Measurements from ENCODE around the gene CROCC2.

CROCC2 gene

DNA sequence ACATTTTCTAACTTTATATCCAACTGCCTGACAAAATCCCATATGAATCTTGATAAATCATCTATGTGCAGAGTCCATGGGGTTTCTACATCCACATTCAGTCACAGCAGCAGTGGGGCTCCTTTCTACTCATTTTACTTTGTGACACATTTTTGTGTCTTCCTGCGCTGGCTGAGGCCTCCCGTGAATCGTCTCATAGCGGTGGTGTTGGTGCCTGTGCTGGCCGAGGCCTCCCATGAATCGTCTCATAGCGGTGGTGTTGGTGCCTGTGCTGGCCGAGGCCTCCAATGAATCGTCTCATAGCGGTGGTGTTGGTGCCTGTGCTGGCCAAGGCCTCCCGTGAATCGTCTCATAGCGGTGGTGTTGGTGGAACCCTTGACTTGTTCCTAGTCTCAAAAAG, 109.3 kb downstream of the CROCC2 start:
- DNase-seq (ENCODE audit: low read depth): no peak

DNA sequence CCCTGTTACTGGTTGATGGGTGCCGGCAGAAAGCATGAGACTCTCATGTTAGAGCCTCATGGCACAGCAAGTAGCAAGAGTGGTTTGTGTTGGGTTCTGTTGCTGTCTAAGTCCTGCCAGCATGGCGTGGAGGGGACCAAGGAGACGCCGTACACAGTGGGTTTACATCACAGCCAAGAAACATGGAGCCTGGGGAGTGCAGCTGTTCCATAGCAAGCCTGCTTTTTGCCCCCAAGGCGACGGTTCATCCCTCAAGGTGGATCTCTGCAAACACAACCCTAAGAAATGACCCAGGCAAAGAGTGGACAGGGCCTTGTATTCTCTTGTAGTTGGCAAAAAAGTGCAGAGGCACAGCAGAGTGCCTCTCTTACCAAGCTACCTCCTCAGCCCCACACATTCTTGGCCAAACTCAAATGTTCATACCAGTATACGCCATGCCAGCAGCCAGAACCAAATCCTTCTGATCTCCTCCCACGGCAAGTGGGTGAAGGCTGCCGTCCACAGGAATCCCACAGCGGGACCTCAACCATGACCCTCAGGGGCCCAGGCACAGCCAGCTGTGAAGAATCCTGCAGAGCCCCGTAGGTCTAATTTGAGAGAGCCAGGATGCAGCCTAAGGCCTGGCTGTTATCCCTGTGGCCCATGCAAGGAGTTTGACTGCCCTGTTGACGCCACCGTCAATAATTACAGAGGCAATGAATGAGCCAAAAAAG, 111.2 kb downstream of the CROCC2 start:
- DNase-seq (ENCODE audit: low read depth): no peak

DNA sequence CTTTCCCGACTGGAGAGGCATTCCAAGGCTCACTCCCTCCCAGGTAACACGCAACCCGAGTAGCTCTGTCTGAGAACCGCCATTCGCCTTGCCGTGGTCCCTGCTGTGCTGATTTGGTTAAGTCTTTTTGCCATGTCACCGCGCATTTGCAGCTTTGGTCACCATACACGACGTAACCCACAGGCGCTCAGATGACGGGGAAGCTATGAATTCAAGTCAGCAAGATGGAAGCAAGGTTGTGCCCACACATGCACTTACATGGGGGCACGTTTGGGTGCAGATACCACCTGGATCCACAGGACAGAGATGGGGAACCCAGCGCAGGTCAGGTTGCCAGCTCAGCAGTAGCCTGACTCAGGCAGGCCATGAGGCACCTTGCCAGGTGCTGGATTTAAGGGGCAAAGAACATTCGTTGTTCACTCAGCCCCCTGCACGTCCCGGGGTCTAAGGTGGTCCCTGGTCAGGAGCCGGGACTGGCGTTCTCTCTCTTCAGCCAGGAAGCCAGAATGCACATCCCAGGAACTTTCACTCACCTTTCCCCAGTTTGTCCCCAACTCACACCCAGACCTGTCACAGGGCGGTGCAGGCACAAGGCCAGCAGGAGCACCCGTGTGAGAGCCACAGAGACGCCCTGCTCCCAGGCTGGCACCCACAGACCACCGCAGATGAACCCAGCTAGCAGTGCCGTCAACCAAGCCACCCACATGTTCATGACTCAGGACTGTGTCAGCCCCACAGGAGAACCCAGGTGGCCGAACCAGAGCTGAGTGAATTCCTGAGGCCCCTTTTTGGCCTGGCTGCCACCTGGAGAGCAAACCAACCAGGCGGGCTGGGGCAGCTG, 112.1 kb downstream of the CROCC2 start:
- no peak for DNase-seq (ENCODE audit: low read depth)

DNA sequence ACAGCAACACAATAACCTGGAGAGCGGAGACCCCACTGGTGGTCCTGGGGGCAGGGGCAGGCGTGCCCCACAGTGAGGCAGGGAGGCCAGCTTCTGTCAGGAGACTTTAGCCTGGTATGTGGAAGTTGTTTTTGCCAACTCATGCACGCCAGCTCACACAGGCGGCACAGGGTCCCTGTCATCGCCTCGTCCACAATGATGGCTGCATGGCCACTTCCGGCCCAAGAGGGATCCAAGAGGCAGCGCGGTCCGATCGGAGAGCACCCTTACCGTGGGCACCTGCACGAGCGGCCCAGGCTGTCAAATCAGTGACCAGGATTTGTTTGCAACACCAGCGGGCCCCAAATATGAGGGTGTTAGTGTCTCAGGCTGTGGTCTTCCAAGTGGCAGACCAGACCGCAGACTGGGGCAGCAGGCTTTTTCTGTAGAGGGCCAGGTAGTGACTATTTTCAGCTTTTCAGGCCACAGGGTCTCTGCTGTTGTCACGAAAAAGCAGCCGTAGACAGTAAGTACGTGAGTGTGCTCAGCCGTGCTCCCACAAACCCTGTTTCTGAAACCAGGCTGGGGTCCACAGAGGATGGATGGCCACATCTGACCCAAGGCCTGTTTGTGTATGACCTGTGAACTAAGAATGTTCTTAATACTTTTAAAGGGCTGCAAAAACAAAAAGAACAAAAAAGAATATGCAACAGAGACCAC, 113.5 kb downstream of the CROCC2 start:
- no peak for DNase-seq (ENCODE audit: low read depth)

DNA sequence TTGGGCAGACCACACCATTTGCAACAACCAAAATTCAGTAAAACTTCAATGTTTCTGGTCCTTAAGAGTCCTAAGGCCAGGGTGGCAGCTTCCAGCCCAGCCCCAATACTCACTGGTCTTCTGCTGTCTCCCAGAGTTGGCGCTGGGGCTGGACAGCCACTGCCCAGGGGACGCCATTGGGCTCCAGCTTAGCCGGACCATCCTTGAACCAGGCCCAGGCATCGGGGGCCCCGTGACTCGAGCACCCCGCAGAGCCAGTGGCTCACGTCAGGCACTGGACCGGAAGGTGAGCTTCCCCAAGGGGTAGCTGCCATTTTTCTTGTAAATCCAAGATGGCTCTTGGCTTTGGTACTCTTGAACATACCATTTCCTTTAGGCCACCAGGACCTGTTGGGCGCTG, 114.1 kb downstream of the CROCC2 start:
- no peak for DNase-seq (ENCODE audit: low read depth)

DNA sequence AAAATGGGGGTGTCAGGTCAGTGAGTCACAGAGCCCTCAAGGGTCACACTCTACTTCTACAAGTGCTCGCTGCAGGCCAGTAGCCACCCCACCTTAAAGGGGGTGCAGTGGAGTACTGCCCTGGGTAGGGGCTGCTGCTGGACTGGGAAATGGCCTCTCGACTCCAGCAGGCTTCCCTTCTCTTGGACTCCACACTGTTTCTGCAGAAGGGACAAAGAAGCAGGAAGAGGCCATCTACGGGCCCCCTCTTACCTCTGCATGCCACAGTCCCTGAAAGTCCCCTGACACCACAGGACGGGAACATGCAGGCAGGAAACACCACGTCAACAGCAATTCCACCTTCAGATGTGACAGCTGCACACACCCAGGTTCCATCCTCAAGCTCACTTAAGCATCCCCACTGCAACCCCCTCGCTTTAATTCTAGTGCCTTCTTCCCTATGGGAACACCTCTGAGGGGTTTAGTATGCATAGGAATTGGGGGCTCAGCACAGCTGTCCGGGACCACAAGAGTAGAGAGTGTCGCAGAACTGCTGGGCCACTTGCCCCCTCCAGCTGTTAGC, 114.6 kb downstream of the CROCC2 start:
- no peak for DNase-seq (ENCODE audit: low read depth)

DNA sequence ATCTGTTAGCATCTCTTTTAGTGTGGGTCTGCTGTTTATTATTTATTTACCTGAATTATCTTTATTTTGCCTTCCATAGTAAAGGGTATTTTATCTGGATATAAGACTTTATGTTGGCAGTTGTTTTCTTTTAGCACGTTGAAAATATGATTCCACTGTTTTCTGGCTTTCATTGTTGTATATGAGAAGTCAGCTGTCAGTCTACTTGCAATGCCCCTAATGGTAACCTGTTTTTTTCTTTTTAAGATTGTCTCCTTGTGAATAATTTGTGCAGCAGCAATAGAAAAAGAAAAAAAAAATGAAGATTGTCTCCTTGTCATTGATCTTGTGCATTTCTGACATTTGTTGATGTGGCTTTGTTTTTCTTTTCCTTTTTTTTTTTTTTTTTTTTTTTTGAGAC, 119.5 kb downstream of the CROCC2 start:
- no peak for DNase-seq (ENCODE audit: low read depth)

DNA sequence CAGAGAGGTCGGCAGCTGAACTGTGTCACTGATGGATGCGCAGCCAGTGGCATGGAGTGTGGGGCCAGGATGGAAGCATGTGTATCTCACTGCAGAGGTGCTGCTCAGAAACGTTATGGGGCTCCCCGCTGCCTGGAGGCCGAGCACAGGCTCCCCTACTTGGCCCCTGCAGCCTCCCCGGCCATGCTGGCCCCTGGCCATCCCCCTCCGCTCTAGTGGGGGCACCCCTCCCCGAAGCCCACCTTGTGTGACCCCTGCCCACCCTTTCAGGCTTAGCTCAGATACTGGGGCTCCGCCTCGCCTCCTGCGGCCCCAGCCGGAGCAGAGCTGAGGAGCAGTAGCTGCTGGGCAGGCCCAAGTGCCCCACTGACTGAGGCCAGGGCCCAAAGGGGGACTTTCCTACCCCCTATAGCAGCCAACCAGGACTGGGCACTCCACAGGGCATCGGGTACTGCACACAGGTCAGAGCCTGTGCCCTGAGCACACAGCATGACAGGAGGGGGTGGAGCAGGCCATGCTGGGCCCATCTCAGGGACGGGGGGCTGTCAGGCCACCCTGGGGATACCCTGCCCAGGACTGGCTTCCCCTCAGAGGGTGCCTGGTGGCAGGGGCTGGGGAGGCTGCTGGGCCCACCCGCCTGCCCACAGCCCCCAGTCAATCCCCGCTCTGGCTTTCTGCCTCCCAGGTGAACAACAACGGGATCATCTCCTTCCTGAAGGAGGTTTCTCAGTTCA, 123.6 kb downstream of the CROCC2 start:
- no peak for DNase-seq (ENCODE audit: low read depth)

DNA sequence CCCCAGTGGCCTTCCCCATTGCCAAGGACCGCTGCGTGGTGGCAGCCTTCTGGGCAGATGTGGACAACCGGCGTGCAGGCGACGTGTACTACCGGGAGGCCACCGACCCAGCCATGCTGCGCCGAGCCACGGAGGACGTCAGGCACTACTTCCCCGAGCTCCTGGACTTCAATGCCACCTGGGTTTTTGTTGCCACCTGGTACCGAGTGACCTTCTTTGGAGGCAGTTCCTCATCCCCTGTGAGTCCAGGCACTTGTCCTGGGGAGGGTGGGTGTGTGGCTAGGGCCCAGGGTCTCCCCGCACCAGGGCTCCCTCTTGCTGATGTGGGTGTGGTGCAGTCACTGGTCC, 124.2 kb downstream of the CROCC2 start:
- no peak for DNase-seq (ENCODE audit: low read depth)

DNA sequence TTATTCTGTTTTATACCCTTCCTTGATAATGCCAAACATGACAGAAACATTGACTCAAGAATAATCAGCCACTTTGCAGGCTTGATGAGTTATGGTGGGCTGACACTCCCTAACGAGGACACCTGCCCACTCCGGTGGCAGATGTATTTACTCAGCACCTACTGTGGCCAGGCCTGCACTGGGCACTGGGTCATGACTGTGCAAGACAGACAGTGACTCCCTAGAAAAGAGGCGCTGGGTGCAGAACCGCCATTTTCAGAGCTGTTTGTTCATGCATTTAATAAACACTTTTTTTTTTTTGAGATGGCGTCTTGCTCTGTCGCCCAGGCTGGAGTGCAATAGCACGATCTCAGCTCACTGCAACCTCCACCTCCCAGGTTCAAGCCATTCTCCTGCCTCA, 124.7 kb downstream of the CROCC2 start:
- no peak for DNase-seq (ENCODE audit: low read depth)

DNA sequence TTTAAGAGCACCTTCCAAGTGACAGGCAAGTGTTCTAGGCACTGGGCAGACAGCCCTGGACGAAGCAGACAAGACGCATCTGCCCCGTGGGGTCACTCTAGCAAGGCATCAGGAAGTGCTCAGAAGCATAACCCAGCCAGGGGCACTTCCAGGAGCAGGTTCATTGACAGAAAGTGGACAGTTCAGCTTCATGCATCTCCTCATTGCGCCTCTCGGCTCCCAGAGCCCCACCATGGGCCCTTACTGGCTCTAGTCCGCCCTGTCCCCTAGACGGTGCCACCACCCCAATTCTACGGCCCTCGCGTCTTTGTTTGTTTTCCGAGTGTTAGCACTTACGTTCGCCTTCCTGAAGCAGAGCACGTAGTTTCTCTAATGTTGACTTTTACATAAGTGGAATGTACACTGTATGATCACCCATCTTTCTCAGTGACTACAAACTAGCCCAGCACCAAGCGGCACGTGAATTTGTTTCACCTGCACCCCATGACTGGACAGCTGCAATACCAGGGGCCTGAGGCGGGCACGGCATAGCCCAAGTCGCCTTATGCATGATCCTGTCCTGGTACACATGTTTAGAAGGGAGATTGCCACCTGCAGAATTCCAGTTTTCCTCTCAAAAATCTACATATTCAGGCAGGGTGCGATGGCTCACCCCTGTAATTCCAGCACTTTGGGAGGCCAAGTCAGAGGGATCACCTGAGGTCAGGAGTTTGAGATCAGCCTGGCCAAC, 125.5 kb downstream of the CROCC2 start:
- DNase-seq (ENCODE audit: low read depth): no peak

DNA sequence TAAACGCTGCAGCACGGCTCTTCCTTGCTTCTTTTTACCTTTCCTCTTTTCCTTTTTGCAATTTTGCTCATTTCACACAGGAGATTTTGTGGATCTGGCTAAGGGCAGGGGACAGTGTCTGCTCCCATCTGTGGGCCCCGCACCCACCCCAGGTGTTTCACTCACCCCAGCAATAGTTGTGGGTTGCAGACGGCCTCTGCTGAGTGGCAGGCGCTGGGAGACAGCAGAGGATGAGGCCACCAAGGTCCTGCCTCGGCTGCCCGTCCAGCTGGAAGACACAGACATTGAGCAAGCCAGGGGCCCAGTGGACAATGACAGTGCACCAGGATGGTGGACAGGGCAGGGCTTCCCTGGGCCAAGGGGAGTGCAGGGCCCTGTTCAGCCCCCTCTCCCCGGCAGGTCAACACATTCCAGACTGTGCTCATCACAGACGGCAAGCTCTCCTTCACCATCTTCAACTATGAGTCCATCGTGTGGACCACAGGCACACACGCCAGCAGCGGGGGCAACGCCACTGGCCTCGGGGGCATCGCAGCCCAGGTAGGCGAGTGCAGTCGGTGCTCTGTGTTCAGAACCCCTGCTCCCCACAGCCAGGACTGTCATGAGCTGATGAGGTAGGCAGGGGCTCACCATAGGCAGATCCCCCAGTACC, 127.3 kb downstream of the CROCC2 start:
- no peak for DNase-seq (ENCODE audit: low read depth)

DNA sequence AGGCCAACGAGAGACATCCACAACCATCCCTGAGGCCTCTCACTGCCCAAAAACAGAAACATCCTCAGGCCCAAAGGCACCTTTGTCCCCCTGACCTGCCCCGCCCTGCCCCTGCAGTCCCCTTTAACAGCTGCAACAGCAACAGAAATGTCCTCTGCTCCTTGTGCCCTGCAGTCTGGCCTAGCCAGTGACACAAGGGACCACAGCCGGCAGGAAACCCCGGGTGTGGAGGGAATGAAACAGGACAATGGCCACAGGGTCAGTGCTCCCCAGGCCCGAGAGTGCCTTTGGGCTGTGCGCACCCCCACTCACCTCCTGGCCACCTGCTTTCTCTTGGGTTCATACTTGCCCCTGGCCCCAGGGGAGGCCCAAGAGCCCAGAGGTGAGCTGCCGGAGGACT, 127.9 kb downstream of the CROCC2 start:
- no peak for DNase-seq (ENCODE audit: low read depth)

DNA sequence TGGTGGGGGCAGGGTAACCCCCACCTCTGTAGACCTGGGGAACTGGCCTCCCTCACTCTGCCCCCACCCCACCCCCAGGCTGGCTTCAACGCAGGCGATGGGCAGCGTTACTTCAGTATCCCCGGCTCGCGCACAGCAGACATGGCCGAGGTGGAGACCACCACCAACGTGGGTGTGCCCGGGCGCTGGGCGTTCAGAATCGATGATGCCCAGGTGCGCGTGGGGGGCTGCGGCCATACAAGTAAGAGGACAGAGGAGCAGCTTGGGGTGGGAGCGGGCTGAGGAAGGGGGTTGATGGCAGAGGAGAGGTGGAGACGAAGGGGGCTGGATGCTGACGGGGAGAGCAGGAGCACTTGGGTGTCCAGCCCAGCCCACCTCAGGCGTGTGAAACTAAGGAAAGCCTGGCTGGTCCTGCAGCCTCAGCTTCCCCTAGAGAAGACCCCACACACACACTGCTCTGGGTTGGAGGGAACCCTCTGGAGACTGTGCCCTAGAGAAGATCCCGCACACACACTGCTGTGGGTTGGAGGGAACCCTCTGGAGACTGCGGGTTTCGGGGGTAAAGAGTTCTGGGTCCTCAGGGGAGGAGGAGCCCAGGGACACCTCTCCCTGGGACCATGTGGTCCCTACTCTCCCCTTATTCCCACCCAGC, 128.5 kb downstream of the CROCC2 start:
- DNase-seq (ENCODE audit: low read depth): no peak

DNA sequence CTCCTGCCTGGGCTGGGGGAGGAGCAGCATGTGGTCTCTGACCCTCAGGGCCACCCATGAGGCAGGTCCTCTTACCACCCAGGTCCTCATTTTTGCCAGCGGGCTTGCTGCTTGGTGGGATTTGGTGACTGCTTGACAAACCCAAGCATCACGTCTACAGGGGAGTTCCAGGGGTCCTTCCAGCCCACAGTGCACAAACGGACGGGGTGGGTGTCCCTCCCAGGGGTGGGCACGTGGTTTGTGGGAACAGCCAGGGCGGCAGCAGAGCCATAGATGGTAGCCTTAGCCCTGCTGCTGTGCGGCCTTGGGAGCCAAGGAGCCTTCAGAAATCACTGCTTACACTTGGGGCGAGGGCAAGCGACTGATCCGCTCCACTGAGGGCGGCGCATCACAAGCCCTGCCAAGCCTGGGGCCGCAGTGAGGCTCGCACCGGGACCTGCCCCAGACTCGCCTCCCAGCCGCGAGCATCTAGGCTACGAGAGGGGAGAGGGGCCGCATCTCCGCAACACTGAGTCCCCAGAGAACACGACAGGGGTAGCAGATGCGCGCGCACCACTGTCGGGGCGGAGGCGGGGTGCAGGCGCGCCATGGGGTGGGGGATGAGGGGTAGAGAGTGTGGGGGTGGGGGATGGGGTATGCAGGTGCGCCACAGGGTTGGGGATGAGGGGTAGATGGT, 129.1 kb downstream of the CROCC2 start:
- DNase-seq (ENCODE audit: low read depth): no peak

DNA sequence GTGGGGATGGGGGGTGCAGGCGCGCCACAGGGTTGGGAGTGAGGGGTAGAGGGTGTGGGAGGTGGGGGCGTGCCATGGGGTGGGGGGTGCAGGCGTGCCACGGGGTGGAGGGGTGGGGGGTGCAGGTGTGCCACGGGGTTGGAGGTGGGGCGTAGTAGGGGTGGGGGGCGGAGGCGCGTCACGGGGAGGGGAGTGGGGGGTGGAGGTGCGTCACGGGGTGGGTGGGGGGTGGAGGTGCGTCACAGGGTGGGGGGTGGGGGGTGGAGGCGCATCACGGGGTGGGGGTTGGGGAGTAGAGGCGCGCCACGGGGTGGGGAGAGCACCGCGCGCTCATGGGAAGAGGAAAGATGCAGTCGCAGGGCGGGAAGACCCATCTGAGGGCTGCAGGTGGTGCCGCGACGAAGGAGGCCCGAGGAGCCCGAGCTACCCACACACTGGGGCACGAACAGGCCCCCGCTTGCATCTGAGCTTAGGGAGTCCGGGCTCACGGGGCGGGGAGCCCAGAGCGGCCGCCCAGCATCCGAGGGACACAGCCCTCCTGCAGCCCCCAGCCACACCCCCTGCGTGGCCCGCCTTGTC, 129.8 kb downstream of the CROCC2 start:
- no peak for DNase-seq (ENCODE audit: low read depth)

DNA sequence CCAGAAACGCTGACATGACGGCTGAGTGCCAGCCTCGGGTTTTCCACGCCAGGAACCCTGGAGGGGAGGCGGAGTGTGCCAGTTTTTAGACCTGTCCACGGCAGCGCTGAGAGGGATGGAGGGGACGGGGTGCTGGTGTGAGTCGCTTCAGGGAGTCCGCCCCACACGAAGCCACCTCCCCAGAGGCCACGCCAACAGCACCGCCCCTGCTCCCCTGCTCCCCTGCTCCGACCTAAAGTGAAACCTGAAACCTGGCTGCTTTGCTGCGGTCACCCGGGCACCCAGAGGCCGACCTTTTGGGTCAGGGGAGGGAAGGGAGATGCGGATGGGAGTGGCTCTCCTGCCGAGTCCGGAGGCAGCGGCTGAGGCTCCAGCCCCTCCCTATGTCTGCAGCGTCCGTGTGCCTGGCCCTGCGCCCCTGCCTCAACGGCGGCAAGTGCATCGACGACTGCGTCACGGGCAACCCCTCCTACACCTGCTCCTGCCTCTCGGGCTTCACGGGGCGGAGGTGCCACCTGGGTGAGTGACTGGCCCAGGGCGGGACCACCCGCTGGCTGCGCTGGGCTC, 130.3 kb downstream of the CROCC2 start:
- peak; percentile 34 for DNase-seq (ENCODE audit: low read depth)

DNA sequence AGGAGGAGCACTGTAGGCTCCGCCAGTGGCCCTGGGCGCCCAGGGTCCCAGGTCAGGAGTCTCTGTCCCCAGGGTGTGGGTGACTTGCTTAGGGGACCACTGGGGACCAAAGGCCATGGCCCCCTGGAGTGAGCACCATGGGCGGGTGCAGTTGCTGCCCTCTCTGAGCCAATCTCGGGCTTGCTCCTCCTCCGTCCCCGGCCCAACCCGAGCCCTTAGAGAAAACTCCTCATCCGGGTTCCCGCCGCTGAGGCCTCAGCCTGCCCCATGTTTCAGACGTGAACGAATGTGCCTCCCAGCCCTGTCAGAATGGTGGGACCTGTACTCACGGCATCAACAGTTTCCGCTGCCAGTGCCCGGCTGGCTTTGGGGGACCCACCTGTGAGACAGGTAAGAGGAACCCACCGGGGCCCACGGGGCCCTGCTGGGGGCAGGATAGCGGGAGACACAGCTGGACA, 130.9 kb downstream of the CROCC2 start:
- DNase-seq (ENCODE audit: low read depth): no peak

DNA sequence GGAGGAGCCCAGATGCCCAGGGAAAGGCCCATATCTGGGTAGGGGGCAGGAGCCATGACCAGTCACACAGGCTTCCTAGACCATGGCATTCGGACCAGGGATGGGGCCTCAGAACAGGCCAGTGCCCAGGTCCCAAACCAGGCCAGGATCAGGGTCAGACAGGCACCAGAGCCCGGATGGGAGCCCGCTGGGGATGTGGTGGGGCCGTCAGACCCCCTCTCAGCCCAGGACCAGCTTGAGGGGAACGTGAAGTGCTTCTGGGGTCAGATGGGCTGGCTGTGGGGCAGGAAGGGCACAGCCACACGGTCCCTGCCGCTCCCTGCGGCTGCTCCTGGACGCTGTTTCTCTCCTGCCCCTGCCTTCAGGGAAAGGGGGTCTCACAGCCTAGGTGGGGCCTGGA, 131.4 kb downstream of the CROCC2 start:
- no peak for DNase-seq (ENCODE audit: low read depth)

All from EH (cell line).